Activated CD4-positive, alpha-beta T cell treated with anti-CD3 and anti-CD28 coated beads for 24 hours (primary cell): ENCODE measurements around the gene LDB2.

Experiments used
- DNase-seq, 2 donors: peaks; one replicate each; pipeline ENCODE4 v3.0.0-alpha.2; 2020; ENCODE audit warnings: low read depth in 2 of 2

The LDB2 gene

GRCh38 chr4:16483540-16483939, 414.9 kb downstream of the LDB2 start:
- DNase-seq = no peak

- no peak for DNase-seq
Measured at GRCh38 chr4:16480011-16480410, 418.4 kb downstream of the LDB2 start.

GRCh38 chr4:16472537-16472936, 425.9 kb downstream of the LDB2 start:
- no peak for DNase-seq

GRCh38 chr4:16467061-16467460, 431.4 kb downstream of the LDB2 start:
- DNase-seq = no peak

DNA sequence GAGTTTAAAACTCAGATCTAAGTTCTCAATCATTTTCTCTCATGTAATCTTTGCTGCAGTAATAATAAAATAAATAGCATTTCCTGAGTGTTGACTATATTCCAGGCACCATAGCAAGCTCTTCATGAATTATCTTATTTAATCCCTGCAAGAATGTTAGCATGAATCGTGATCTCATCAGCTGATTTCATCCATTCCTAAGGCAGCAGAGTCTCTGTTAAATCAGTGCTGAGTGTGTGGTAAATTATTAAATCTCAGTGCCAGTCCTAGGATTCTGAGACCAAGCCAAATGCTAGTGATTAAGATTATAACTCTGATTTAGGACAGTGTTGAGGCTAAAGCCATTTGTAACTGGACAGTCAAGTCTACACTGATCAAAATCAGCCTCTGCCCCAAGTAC, 431.9 kb downstream of the LDB2 start:
- no peak for DNase-seq

DNA sequence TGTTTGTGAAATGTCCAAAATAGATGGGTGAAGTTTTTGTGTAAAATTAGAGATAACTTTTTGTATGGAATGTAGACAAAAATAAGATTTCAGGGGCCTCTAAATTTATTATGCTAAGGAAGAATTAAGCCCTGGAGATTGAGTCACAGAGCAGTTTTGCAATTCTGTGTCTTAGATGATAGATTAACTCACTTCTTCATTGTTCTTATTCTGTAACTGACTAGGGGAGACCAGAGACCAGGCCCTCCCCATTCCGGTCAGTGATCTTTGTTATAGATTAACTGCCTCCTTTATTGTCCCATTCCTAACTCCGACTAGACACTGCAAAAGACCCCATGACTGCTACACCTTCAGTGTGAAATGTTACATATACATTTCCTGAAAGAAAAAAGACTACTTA, 433.8 kb downstream of the LDB2 start:
- no peak for DNase-seq

GRCh38 chr4:16462656-16463055, 435.8 kb downstream of the LDB2 start:
- no peak for DNase-seq

DNA sequence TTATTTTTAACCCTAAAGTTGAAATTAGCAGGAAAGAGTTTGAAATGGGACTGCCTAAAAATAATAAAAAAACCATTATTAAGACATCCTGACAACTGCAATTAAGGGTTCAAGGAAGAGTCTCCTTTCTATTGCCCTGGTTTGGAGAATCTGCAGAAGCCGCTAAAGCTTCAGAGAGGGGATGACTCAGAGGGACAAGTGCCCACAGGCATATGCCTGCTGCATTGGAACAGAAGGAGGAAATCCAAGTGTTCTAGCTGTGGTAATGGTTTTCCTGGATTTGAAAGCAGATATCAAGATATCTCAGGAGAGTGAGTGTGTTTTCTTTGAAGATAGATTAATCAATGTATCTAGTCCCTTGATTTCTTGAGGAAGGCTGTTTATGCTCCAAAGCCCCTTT, 437.1 kb downstream of the LDB2 start:
- no peak for DNase-seq

DNA sequence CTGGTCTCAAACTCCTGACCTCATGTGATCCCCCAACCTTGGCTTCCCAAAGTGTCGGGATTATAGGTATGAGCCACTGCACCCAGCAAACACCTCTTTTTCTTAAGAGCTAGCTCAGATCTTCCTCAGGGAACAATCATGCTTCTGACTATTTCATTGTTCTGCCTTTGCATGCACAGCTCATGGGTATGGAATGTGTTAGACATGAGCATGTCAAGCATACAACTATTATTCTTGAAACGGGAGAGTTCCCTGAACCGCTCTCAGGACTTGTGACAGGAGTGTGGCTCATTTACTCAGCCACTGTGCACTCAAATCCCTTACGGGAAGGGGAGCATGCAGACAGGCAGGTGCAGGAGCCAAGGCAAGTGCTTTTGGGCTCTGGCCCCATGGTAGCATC, 440.5 kb downstream of the LDB2 start:
- DNase-seq = no peak
